GM21423 (cell line): ENCODE results near the gene FOXQ1.

Experiments used
- ATAC-seq: cut with Tn5 transposase; IDR thresholded peaks from one replicate; pipeline ENCODE4 v1.9.1; 2021; ENCODE audit warnings: mild to moderate bottlenecking, moderate library complexity; ENCODE audit not compliant: unreplicated experiment

FOXQ1 gene, protein sequence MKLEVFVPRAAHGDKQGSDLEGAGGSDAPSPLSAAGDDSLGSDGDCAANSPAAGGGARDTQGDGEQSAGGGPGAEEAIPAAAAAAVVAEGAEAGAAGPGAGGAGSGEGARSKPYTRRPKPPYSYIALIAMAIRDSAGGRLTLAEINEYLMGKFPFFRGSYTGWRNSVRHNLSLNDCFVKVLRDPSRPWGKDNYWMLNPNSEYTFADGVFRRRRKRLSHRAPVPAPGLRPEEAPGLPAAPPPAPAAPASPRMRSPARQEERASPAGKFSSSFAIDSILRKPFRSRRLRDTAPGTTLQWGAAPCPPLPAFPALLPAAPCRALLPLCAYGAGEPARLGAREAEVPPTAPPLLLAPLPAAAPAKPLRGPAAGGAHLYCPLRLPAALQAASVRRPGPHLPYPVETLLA

DNA sequence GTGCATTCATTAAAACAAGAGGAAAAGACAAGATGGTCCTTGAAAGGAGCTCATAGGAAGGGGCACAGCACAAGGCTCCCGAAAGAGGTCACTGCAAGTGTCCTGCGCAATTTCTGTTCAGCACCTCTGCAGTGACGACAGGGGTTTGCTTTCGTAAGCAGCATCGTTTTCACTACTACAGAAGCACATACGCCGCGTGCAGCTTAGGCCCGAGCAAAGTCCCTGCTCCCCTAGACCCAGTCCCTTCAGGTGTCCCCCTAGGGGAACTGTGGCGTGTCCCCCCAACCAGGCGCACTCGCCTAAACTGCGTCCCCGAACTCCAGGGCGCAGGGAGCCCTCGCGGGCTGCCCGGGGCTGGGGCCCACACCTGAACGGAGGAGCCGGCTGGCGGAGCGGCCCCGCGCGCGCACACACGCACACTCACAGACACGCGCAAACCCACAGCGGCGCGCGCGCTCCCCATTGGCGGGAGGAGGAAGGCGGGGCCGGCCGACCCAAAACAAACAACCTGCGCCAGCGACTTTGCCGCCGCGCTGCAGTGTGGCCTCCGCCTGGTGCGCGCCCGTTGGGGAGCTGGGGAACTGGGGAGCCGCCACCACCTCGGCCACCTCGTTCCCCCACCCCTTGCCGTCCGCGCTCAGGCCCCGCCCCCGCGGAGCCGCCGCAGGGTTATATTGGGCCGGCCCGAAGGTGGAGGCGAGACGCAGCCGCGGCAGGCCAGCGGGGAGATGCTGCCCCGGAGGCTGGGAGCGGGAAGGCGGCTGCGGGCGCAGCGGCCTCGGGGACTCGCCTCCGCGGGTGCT is at the start of gene FOXQ1:
Gene FOXQ1, plus strand, starts transcription at position 699 of the 803 bp plus-strand sequence. CDS start 607 bp downstream, outside the sequence.
- ATAC-seq: no peak

DNA sequence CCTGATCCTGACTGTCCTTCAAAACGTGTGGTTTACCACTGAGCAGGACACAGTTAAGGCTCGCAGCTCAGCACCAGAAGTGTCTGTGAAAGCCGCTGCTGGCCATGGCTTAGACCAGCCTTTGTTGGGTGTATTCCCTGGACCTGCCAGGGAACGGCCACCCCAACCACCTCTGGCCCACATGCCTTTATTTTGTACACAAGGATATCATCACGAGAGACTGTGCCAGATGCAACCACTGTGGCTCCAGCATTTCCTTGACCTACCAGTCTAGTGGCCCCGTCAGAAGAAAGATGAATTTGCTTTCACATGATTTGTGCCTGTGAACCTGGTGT is 49.2 kb upstream of the FOXQ1 start:
- no peak for ATAC-seq

DNA sequence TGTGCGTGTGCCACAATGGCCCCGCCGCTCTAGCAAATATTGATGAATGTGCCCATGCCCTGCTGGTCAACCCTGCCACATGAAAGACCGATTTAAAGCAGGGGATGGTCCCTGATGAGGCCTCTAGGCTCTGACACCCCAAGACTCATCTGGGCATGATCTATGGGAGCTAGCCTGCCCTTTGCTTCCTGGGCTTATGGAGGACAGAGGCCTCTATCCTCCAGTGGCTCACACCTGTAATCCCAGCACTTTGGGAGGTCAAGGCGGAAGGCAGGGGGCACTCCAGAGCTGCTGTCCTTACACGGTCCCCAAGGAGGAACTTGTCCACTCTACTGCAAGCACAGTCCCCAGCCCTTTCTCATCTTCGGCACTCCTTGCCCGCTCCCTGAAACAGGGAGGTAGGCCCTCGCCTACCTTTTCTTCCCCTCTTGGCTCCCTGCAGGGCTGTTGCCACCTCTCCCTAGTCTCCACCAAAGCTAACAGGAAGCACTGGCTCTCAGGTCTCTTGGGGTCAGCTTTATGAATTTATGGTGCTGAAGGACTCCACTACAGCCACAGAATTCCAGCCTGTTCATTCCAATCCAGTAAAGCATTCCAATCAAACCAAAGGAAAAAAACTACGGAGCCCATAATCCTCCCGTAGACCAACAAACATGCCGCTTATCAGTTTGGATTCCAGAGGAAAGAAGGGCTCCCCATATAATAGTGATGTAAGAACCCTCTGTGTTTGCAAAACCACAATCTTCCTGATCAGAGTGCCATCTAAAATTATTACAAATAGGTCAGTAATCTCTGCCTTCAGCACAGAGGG is 48.7 kb upstream of the FOXQ1 start:
- no peak for ATAC-seq

GRCh38 chr6:1263850-1264377 is 48.0 kb upstream of the FOXQ1 start:
- no peak for ATAC-seq

GRCh38 chr6:1264619-1265445 is 47.1 kb upstream of the FOXQ1 start:
- ATAC-seq: no peak

- no peak for ATAC-seq
Measured at GRCh38 chr6:1266686-1267056, 45.2 kb upstream of the FOXQ1 start.

GRCh38 chr6:1267057-1267732 is 44.7 kb upstream of the FOXQ1 start:
- ATAC-seq: no peak

GRCh38 chr6:1267790-1268762 is 43.8 kb upstream of the FOXQ1 start:
- no peak for ATAC-seq

DNA sequence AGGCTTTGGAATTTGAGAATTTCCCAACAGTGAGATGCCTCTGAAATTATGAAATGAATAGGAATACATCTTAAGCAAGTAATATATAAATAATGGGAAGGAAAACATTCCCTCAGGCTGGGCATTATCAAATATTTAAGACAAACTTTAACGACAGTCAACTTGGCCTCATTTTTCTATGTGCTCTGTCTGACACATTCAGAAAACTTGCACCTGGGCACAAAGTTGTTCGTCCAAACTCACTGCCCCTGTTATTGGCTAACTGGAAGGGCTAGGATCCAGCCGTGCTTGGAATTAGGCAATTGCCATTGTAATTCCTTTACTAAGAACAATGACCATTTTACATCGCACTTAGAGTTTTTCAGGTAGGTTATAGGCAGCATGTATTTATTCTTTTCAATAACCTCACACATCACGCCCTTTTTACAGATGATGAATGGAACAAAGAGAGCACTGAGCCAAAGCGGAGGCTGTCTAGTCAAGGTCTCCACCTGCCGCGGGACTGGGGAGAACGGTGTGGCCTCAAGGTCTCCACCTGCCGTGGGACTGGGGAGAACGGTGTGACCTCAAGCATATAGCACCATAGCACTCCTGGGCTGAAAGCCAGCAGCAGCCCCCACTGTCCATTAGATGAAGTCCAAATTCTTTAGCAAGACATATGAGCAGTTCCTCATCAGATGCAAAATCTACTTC is 40.7 kb upstream of the FOXQ1 start:
- ATAC-seq: no peak

- ATAC-seq: no peak
Measured at GRCh38 chr6:1278061-1278720, 33.7 kb upstream of the FOXQ1 start.

GRCh38 chr6:1279065-1279464 is 32.8 kb upstream of the FOXQ1 start:
- no peak for ATAC-seq

DNA sequence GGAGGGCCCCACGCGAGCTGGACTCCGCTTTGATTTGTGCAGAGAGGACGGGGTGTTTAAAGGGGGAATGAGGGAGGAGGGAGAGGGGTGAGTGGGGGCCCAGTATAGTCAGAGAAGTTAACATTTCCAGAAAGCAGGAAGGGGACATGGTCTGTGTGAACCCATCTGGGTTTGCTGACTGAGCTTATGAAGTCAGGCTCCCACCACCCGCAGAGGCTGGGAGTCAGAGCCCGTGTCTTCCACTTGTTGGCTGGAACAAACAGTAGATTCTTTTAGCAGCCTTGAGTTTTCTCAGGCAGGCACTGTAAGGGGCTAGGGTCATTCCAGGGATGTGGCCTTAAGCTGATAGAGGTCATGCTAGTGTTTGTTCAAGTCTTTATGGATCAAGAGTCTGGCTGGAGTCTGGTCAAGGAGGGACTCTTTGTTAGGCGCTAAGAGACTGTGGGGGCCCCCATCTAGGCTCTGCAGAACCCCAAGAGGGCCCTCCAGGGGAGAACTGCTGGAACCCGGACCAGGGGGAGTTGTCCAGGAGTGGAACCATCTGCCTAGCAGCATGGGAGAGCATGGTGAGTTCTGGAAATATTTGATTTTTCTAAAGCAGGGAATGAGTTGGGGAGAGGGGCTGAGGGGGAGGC is 31.1 kb upstream of the FOXQ1 start:
- no peak for ATAC-seq

GRCh38 chr6:1281746-1282145 is 30.2 kb upstream of the FOXQ1 start:
- no peak for ATAC-seq

GRCh38 chr6:1283501-1283900 is 28.4 kb upstream of the FOXQ1 start:
- no peak for ATAC-seq

DNA sequence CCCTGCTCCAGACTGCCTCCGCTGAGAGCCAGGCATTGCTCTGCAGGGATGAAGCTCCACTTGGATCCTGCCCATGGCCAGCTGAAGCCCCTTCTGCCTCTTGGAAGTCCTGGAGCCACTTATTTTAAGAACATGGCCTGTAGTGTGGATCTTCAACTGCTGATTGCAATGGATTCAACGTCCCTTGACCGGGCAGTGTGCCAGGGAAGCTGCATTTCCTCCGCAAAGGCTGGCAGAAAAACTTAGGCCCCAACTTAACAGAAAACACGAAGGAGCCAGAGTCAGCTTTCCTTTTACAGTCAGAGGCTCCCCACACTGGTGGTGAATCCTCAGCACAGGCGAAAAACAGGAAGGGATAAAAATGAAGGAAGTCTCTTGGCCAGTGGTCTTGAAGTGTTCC is 26.3 kb upstream of the FOXQ1 start:
- ATAC-seq: no peak

DNA sequence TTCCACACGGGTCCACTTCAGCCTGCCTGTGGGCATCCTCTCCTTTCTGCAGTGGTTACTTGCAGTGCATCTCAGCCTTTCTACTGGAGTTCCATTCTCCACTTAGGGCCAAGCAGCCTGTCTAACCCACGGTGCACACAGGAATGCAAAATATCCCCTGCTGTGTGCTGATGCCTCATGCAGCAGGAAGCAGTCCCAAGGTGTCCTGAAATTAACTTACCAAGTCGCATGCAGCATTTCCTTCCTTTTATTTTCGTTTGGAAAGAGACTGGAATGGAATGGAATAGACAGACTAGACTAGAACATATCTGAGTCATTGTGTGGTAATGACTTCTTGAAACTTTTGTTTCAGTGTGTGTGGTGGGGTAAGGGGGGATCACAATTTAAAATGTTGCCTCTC is 25.9 kb upstream of the FOXQ1 start:
- ATAC-seq: no peak

GRCh38 chr6:1287103-1287591 is 24.8 kb upstream of the FOXQ1 start:
- ATAC-seq: no peak
